Natural killer cell (primary cell): Measurements from ENCODE around the gene NFATC4. TPM values are rescaled to one million over a fixed set of nuclear protein-coding genes. Genes with fewer than 3 reads are reported as not detected.

Source experiments
- ATAC-seq, 3 donors: fragments of 150-1000 bp in 2 of 3; fragments of 200-7000 bp in 1 of 3; cut with Tn5 transposase; 1 replicate in 1 of 3; 2 replicates in 2 of 3; pipeline ENCODE4 v1.10.0; 2021; ENCODE audit warnings: mild to moderate bottlenecking in 2 of 3, moderate library complexity in 2 of 3
- DNase-seq, 2 donors: peaks; one replicate each; pipeline versions ENCODE4 v3.0.0 to v3.0.0-alpha.2; 2013 to 2021; ENCODE audit warnings: mixed read lengths in 1 of 2
- H3K27ac ChIP-seq: one replicate; pipeline ENCODE4 v1.5.1; 2013; ENCODE audit warnings: mild to moderate bottlenecking, low read length
- H3K27me3 ChIP-seq: one replicate; pipeline ENCODE4 v1.6.1; 2013; ENCODE audit warnings: low read length; ENCODE audit not compliant: control insufficient read depth, insufficient read depth
- H3K36me3 ChIP-seq: one replicate; pipeline ENCODE4 v1.6.1; 2013; ENCODE audit warnings: low read length; ENCODE audit not compliant: control insufficient read depth, insufficient read depth
- H3K4me1 ChIP-seq: one replicate; pipeline ENCODE4 v1.6.1; 2013; ENCODE audit warnings: low read length; ENCODE audit not compliant: control insufficient read depth, insufficient read depth
- H3K4me3 ChIP-seq: one replicate; pipeline ENCODE4 v1.5.1; 2013; ENCODE audit warnings: low read length
- H3K9me3 ChIP-seq: one replicate; pipeline ENCODE4 v1.6.1; 2013; ENCODE audit warnings: low read length; ENCODE audit not compliant: control insufficient read depth, insufficient read depth
- H3K27ac Mint-ChIP-seq, 2 donors: one replicate each; pipeline ENCODE4 v1.8.0; 2022; ENCODE audit warnings: mild to moderate bottlenecking in 2 of 2, mixed read lengths in 2 of 2, moderate library complexity in 1 of 2
- H3K27me3 Mint-ChIP-seq, 2 donors: one replicate each; pipeline ENCODE4 v1.8.0; 2022; ENCODE audit warnings: low read depth in 2 of 2, mixed read lengths in 2 of 2
- H3K36me3 Mint-ChIP-seq: one replicate; pipeline ENCODE4 v1.8.0; 2022; ENCODE audit warnings: mixed read lengths
- H3K4me1 Mint-ChIP-seq, 2 donors: one replicate each; pipeline ENCODE4 v1.8.0; 2022; ENCODE audit warnings: mixed read lengths in 2 of 2
- H3K4me3 Mint-ChIP-seq: one replicate; pipeline ENCODE4 v1.8.0; 2022; ENCODE audit warnings: mild to moderate bottlenecking, moderate library complexity, mixed read lengths
- H3K9me3 Mint-ChIP-seq, 2 donors: one replicate each; pipeline ENCODE4 v1.8.0; 2022; ENCODE audit warnings: mixed read lengths in 2 of 2
- WGBS: methylation state at CpG from one replicate; pipeline ENCODE4 v1.1.7; 2013; ENCODE audit warnings: missing lambda C conversion rate; ENCODE audit not compliant: insufficient coverage; 5-methylcytosine and 5-hydroxymethylcytosine counted together
- intact Hi-C: fragments of 100-400 bp; cut with micrococcal nuclease; formaldehyde crosslinking; loops from one replicate; pipeline ENCODE4 v1.14.2; 2022
- total RNA-seq, 4 donors: library from RNA; stranded (reverse); fragments of 120-200 nt in 1 of 4; gene quantifications; one replicate each; pipeline versions ENCODE4 v1.2.3 to v1.2.4, GENCODE V29; 2013 to 2022
- TF ChIP-seq, protein P1 (sequence below): fragments of 200-600 bp; IDR thresholded peaks from one replicate; pipeline ENCODE4 v1.8.0; 2022; ENCODE audit warnings: antibody characterized with exemption

NFATC4 gene
- total RNA-seq, 3 donors from 2014 or later (not counting 1 experiment from before 2014, with no cell fraction given) = not detected

DNA sequence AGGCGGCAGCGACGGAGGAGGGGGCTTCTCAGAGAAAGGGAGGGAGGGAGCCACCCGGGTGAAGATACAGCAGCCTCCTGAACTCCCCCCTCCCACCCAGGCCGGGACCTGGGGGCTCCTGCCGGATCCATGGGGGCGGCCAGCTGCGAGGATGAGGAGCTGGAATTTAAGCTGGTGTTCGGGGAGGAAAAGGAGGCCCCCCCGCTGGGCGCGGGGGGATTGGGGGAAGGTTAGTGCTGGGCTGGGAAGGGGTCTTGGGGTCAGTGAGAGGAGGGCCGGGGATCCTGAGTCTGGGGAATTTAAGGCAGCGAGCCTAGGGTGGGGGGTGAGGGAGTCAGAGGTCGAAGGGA, 203 bp downstream of the NFATC4 start:
- Mint-ChIP-seq H3K36me3 (no peaks in the 10 kb centered on the region), H3K27me3 (peaks cover 18 to 34% of the 10 kb centered on the region in 2 donors), H3K4me3 (peak overlapping the region; percentile 17), H3K27ac (peak overlapping the region in 1 of 2 donors; percentile 70), H3K9me3 (no peaks in the 10 kb centered on the region), H3K4me1 (peaks cover 19 to 34% of the 10 kb centered on the region in 2 donors)
- no peaks in the 10 kb centered on the region for H3K9me3 ChIP-seq
- ATAC-seq (no peak), DNase-seq (no peak)
- intact Hi-C loops = loop anchor here (5.0 kb wide), 1 partner anchor 36 kb away; no protein-coding TSS in a partner anchor
- peak overlapping the region; percentile 10 for H3K4me3 ChIP-seq
- peaks cover 39% of the 10 kb centered on the region for H3K27me3 ChIP-seq
- no peak overlapping the region for H3K27ac ChIP-seq
- H3K4me1 ChIP-seq = peaks cover 37% of the 10 kb centered on the region
- 2% methylated on average over 11 of the region's 15 CpGs for WGBS
- no peaks in the 10 kb centered on the region for H3K36me3 ChIP-seq
- TF ChIP-seq, protein P1, sequence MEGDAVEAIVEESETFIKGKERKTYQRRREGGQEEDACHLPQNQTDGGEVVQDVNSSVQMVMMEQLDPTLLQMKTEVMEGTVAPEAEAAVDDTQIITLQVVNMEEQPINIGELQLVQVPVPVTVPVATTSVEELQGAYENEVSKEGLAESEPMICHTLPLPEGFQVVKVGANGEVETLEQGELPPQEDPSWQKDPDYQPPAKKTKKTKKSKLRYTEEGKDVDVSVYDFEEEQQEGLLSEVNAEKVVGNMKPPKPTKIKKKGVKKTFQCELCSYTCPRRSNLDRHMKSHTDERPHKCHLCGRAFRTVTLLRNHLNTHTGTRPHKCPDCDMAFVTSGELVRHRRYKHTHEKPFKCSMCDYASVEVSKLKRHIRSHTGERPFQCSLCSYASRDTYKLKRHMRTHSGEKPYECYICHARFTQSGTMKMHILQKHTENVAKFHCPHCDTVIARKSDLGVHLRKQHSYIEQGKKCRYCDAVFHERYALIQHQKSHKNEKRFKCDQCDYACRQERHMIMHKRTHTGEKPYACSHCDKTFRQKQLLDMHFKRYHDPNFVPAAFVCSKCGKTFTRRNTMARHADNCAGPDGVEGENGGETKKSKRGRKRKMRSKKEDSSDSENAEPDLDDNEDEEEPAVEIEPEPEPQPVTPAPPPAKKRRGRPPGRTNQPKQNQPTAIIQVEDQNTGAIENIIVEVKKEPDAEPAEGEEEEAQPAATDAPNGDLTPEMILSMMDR = no peak

- Mint-ChIP-seq H3K4me3 (peak overlapping the region; percentile 47), H3K9me3 (no peaks in the 10 kb centered on the region), H3K27me3 (peaks cover 15 to 35% of the 10 kb centered on the region in 2 donors), H3K27ac (peak overlapping the region in 1 of 2 donors; percentile 70), H3K36me3 (no peaks in the 10 kb centered on the region), H3K4me1 (peaks cover 19 to 34% of the 10 kb centered on the region in 2 donors)
- Histone ChIP-seq H3K4me1 (peaks cover 37% of the 10 kb centered on the region), H3K36me3 (no peaks in the 10 kb centered on the region), H3K9me3 (no peaks in the 10 kb centered on the region), H3K27me3 (peaks cover 39% of the 10 kb centered on the region), H3K4me3 (peak overlapping the region; percentile 10), H3K27ac (no peak overlapping the region)
- DNase-seq (peak; percentile 48 to 65), ATAC-seq (peak; percentile 44 to 73 (median 70))
- WGBS = 2% methylated on average over 51 of the region's 52 CpGs
- TF ChIP-seq, protein P1 = no peak
- intact Hi-C loops = loop anchor here (5.0 kb wide), 1 partner anchor 36 kb away; no protein-coding TSS in a partner anchor
Observed at GRCh38 chr14:24368562-24369252, 723 bp downstream of the NFATC4 start.

GRCh38 chr14:24369463-24369862, 1.5 kb downstream of the NFATC4 start:
- Histone ChIP-seq H3K9me3 (no peaks in the 10 kb centered on the region), H3K27ac (no peak overlapping the region), H3K27me3 (peaks cover 39% of the 10 kb centered on the region), H3K4me1 (peaks cover 37% of the 10 kb centered on the region), H3K4me3 (no peak overlapping the region), H3K36me3 (no peaks in the 10 kb centered on the region)
- H3K27me3 Mint-ChIP-seq = peaks cover 15 to 39% of the 10 kb centered on the region in 2 donors
- intact Hi-C loops = loop anchor here (5.0 kb wide), 1 partner anchor 37 kb away; no protein-coding TSS in a partner anchor
- ATAC-seq = no peak
- peaks cover 19 to 34% of the 10 kb centered on the region in 2 donors for H3K4me1 Mint-ChIP-seq
- no peak for DNase-seq
- TF ChIP-seq, protein P1 = no peak
- H3K4me3 Mint-ChIP-seq = peak overlapping the region; percentile 47
- H3K36me3 Mint-ChIP-seq = no peaks in the 10 kb centered on the region
- H3K27ac Mint-ChIP-seq = peak overlapping the region in 1 of 2 donors; percentile 70
- H3K9me3 Mint-ChIP-seq = no peaks in the 10 kb centered on the region
- WGBS = 95% methylated on average over 16 of the region's 20 CpGs
